CD14-positive monocyte (primary cell): ENCODE results near the gene TFR2. TPM values are rescaled to one million over a fixed set of nuclear protein-coding genes. Genes with fewer than 3 reads are reported as not detected.

ENCODE experiments used
- DNase-seq, 3 donors: peaks; one replicate each; pipeline ENCODE4 v3.0.0-alpha.2; 2011 to 2022
- H2AFZ ChIP-seq: 2 replicates; pipeline ENCODE4 v1.6.0; 2012; ENCODE audit warnings: mild to moderate bottlenecking, low read depth, low read length, inconsistent platforms; ENCODE audit not compliant: insufficient read depth, poor library complexity, severe bottlenecking
- H3K27ac ChIP-seq, 2 donors: 1 replicate in 1 of 2; 2 replicates in 1 of 2; pipeline ENCODE4 v1.5.1; 2012 to 2013; ENCODE audit warnings: low read length in 2 of 2, control low read depth in 1 of 2, inconsistent platforms in 1 of 2, low read depth in 1 of 2, mild to moderate bottlenecking in 1 of 2
- H3K27me3 ChIP-seq, 2 donors: one replicate each; pipeline versions ENCODE4 v1.6.0 to v1.6.1; 2011 to 2013; ENCODE audit warnings: low read length in 2 of 2; ENCODE audit not compliant: control insufficient read depth in 2 of 2, insufficient read depth in 2 of 2
- H3K36me3 ChIP-seq, 2 donors: replicated peaks in 1 of 2; 1 replicate in 1 of 2; 2 replicates in 1 of 2; pipeline versions ENCODE4 v1.5.1 to v1.6.1; 2012 to 2013; ENCODE audit warnings: low read length in 2 of 2, control low read depth in 1 of 2, inconsistent platforms in 1 of 2, mild to moderate bottlenecking in 1 of 2; ENCODE audit not compliant: insufficient read depth in 2 of 2, control insufficient read depth in 1 of 2
- H3K4me1 ChIP-seq, 2 donors: 1 replicate in 1 of 2; 2 replicates in 1 of 2; pipeline versions ENCODE4 v1.5.1 to v1.6.1; 2012 to 2013; ENCODE audit warnings: low read length in 2 of 2, control low read depth in 1 of 2, inconsistent platforms in 1 of 2, mild to moderate bottlenecking in 1 of 2, moderate library complexity in 1 of 2; ENCODE audit not compliant: insufficient read depth in 2 of 2, control insufficient read depth in 1 of 2
- H3K4me2 ChIP-seq: replicated peaks from 2 replicates; pipeline ENCODE3; 2012; ENCODE audit warnings: low read length, moderate library complexity, mild to moderate bottlenecking; ENCODE audit not compliant: poor library complexity, severe bottlenecking; ENCODE audit errors: extremely low read depth
- H3K4me3 ChIP-seq, 3 experiments: fragments of 200-600 bp in 1 of 3; sonication (generic) in 1 of 3; replicated peaks in 1 of 3; 1 replicate in 2 of 3; 2 replicates in 1 of 3; pipeline ENCODE4 v1.5.1; 2011 to 2013; ENCODE audit warnings: low read length in 3 of 3, mild to moderate bottlenecking in 3 of 3, control low read depth in 2 of 3, low read depth in 2 of 3, inconsistent platforms in 1 of 3, moderate library complexity in 1 of 3
- H3K79me2 ChIP-seq: 2 replicates; pipeline ENCODE4 v1.6.0; 2012; ENCODE audit warnings: mild to moderate bottlenecking, control low read depth, inconsistent platforms, low read length, moderate library complexity; ENCODE audit not compliant: insufficient read depth
- H3K9ac ChIP-seq: 2 replicates; pipeline ENCODE4 v1.6.0; 2017; ENCODE audit warnings: low read length, mild to moderate bottlenecking; ENCODE audit not compliant: insufficient read depth, poor library complexity, severe bottlenecking
- H3K9me3 ChIP-seq, 2 donors: replicated peaks in 1 of 2; 1 replicate in 1 of 2; 2 replicates in 1 of 2; pipeline versions ENCODE4 v1.5.1 to v1.6.1; 2012 to 2013; ENCODE audit warnings: low read length in 2 of 2, control low read depth in 1 of 2; ENCODE audit not compliant: control insufficient read depth in 1 of 2, insufficient read depth in 1 of 2
- H4K20me1 ChIP-seq: 2 replicates; pipeline ENCODE4 v1.6.0; 2012; ENCODE audit warnings: mild to moderate bottlenecking, low read length, control low read depth, moderate library complexity; ENCODE audit not compliant: insufficient read depth
- H3K27ac Mint-ChIP-seq, 7 donors: one replicate each; pipeline ENCODE4 v1.8.0; 2020; ENCODE audit warnings: mild to moderate bottlenecking in 7 of 7, mixed read lengths in 7 of 7, moderate library complexity in 6 of 7, inconsistent platforms in 2 of 7
- H3K27me3 Mint-ChIP-seq, 3 donors: one replicate each; pipeline ENCODE4 v1.8.0; 2021 to 2022; ENCODE audit warnings: low read depth in 3 of 3, mild to moderate bottlenecking in 3 of 3, mixed read lengths in 3 of 3, moderate library complexity in 3 of 3, inconsistent platforms in 1 of 3
- H3K36me3 Mint-ChIP-seq, 2 donors: one replicate each; pipeline ENCODE4 v1.8.0; 2020; ENCODE audit warnings: mixed read lengths in 2 of 2, inconsistent platforms in 1 of 2, mild to moderate bottlenecking in 1 of 2
- H3K4me1 Mint-ChIP-seq: one replicate; pipeline ENCODE4 v1.8.0; 2020; ENCODE audit warnings: mild to moderate bottlenecking, mixed read lengths
- H3K4me3 Mint-ChIP-seq, 2 donors: one replicate each; pipeline ENCODE4 v1.8.0; 2020; ENCODE audit warnings: mild to moderate bottlenecking in 2 of 2, mixed read lengths in 2 of 2, moderate library complexity in 1 of 2
- H3K9me3 Mint-ChIP-seq, 7 donors: one replicate each; pipeline ENCODE4 v1.8.0; 2020 to 2022; ENCODE audit warnings: mixed read lengths in 7 of 7, mild to moderate bottlenecking in 6 of 7, moderate library complexity in 6 of 7, inconsistent platforms in 2 of 7
- CTCF ChIP-seq: fragments of 200-600 bp; IDR thresholded peaks from one replicate; pipeline ENCODE4 v1.8.0; 2022; ENCODE audit warnings: antibody characterized with exemption, mild to moderate bottlenecking
- WGBS: methylation state at CpG from one replicate; pipeline ENCODE4 v1.1.5; 2013; ENCODE audit warnings: missing lambda C conversion rate; ENCODE audit not compliant: insufficient coverage; 5-methylcytosine and 5-hydroxymethylcytosine counted together
- intact Hi-C, 2 donors: fragments of 100-400 bp; cut with micrococcal nuclease; formaldehyde crosslinking; loops; one replicate each; pipeline versions ENCODE4 v1.15.0 to v1.15.1; 2023
- polyA plus RNA-seq, 3 donors: library from polyadenylated mRNA; depleted of rRNA in 1 of 3; unstranded in 2 of 3; stranded (reverse) in 1 of 3; fragments of 300-500 nt in 2 of 3; fragments of >200 nt in 1 of 3; fragmentation: Illumina TruSeq in 2 of 3; gene quantifications; 1 replicate in 2 of 3; 2 replicates in 1 of 3; pipeline ENCODE4 v1.2.3, GENCODE V29; 2012 to 2021

Gene TFR2
- polyA plus RNA-seq, 3 donors = 0.79 to 1.4 TPM; not detected in 1

- H3K27ac Mint-ChIP-seq = no peak overlapping the region
- H2AFZ ChIP-seq = no peak overlapping the region
- H3K36me3 Mint-ChIP-seq = peaks cover 19 to 51% of the 10 kb centered on the region in 2 donors
- H3K4me3 ChIP-seq = no peak overlapping the region
- 99% methylated on average over 8 of the region's 13 CpGs for WGBS
- H3K27ac ChIP-seq = no peak overlapping the region
- peaks cover 9 to 24% (median 17%) of the 10 kb centered on the region in 3 donors for H3K27me3 Mint-ChIP-seq
- intact Hi-C loops = no loop called here
- no peak overlapping the region for H3K4me3 Mint-ChIP-seq
- peaks cover 0 to 11% of the 10 kb centered on the region in 2 donors for H3K27me3 ChIP-seq
- DNase-seq = no peak
- H3K9me3 ChIP-seq = no peaks in the 10 kb centered on the region
- H3K4me1 Mint-ChIP-seq = peaks cover 9% of the 10 kb centered on the region
- peaks cover 20% of the 10 kb centered on the region for H3K79me2 ChIP-seq
- H3K9ac ChIP-seq = no peak overlapping the region
- H3K4me1 ChIP-seq = peaks cover 2 to 14% of the 10 kb centered on the region in 2 donors
- no peak overlapping the region for H3K4me2 ChIP-seq
- H3K9me3 Mint-ChIP-seq = peaks cover 2 to 5% (median 3%) of the 10 kb centered on the region in 7 donors
- no peak for TF ChIP-seq CTCF
- H4K20me1 ChIP-seq = peaks cover 98% of the 10 kb centered on the region
- peaks cover 89 to 97% of the 10 kb centered on the region in 2 donors for H3K36me3 ChIP-seq
These were observed 64.9 kb downstream of the TFR2 start for GRCh38 chr7:100576384-100576993.

GRCh38 chr7:100575746-100576383, 65.5 kb downstream of the TFR2 start:
- H3K4me3 Mint-ChIP-seq = no peak overlapping the region
- TF ChIP-seq CTCF = no peak
- Histone ChIP-seq H3K79me2 (peaks cover 14% of the 10 kb centered on the region), H2AFZ (no peak overlapping the region), H3K27ac (no peak overlapping the region), H4K20me1 (peaks cover 98% of the 10 kb centered on the region), H3K36me3 (peaks cover 83 to 93% of the 10 kb centered on the region in 2 donors), H3K4me3 (no peak overlapping the region), H3K27me3 (peaks cover 3 to 18% of the 10 kb centered on the region in 2 donors), H3K4me1 (peaks cover 9 to 19% of the 10 kb centered on the region in 2 donors), H3K4me2 (no peak overlapping the region), H3K9me3 (no peaks in the 10 kb centered on the region), H3K9ac (no peak overlapping the region)
- intact Hi-C loops = no loop called here
- no peak overlapping the region for H3K27ac Mint-ChIP-seq
- H3K9me3 Mint-ChIP-seq = peaks cover 2 to 5% (median 4%) of the 10 kb centered on the region in 7 donors
- peaks cover 23 to 51% of the 10 kb centered on the region in 2 donors for H3K36me3 Mint-ChIP-seq
- peaks cover 14 to 30% (median 23%) of the 10 kb centered on the region in 3 donors for H3K27me3 Mint-ChIP-seq
- H3K4me1 Mint-ChIP-seq = peaks cover 16% of the 10 kb centered on the region
- WGBS = 95% methylated on average over 9 of the region's 17 CpGs
- no peak for DNase-seq
